Loucy (cell line): ENCODE data around the gene SLC16A5.
"Not testable (repeated sequence)": the region's sequence is repeated elsewhere in the genome, so short reads cannot be mapped to it uniquely, and the experiment has no call there.

Experiments
- CTCF ChIP-seq: fragments of 200-600 bp; sonication (generic); conservative IDR thresholded peaks from 2 replicates; pipeline ENCODE4 v1.5.1; 2014; ENCODE audit warnings: mild to moderate bottlenecking, antibody characterized with exemption, low read length
- EZH2phosphoT487 ChIP-seq: fragments of 200-600 bp; IDR thresholded peaks from 2 replicates; pipeline ENCODE4 v1.6.1; 2018; ENCODE audit warnings: antibody characterized with exemption, mild to moderate bottlenecking, moderate library complexity, borderline replicate concordance

DNA sequence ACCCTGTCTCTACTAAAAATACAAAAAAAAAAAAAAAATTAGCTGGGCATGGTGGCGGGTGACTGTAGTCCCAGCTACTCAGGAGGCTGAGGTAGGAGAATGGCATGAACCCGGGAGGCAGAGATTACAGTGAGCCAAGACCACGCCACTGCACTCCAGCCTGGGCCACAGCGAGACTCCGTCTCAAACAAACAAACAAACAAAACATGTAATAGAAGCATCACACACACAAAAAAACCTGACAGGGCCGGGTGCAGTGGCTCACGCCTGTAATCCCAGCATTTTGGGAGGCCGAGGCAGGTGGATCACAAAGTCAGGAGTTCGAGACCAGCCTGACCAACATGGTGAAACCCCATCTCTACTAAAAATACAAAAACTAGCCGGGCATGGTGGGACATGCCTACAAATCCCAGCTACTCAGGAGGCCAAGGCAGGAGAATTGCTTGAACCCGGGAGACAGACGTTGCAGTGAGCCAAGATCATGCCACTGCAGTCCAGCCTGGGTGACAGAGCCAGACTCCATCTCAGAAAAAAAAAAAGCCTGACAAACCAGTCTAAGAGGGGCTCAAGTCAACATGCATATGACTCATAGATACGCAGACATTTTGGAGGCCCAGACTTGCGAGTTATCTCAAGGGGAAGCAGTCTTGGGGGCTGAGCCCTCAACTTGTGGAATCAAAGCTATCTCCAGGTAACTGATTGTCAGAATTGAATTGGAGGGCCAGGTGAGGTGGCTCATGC lies 46.0 kb downstream of the SLC16A5 start:
- TF ChIP-seq CTCF, EZH2phosphoT487: not testable (repeated sequence)
